Kidney (tissue), 14 donors: ENCODE measurements around the gene FEZF1. TPM values are rescaled to one million over a fixed set of nuclear protein-coding genes. Genes with fewer than 3 reads are reported as not detected.

Source experiments
- DNase-seq, 5 donors: peaks; one replicate each; pipeline ENCODE4 v3.0.0-alpha.2; 2013 to 2020
- FAIRE-seq: peaks from 2 replicates; lab custom pipeline; 2012; peaks lifted over from hg19 to GRCh38; lab: Jason Lieb, UNC
- H3K27ac ChIP-seq, 2 donors: one replicate each; pipeline ENCODE4 v1.7.0; 2013; ENCODE audit warnings: low read depth in 2 of 2, low read length in 2 of 2, inconsistent platforms in 1 of 2
- H3K27me3 ChIP-seq: one replicate; pipeline ENCODE4 v1.7.1; 2013; ENCODE audit warnings: low read length, inconsistent platforms; ENCODE audit not compliant: control insufficient read depth, insufficient read depth
- H3K36me3 ChIP-seq, 3 donors: one replicate each; pipeline versions ENCODE4 v1.7.0 to v1.7.1; 2013; ENCODE audit warnings: low read length in 3 of 3, control low read depth in 1 of 3, inconsistent platforms in 1 of 3; ENCODE audit not compliant: insufficient read depth in 3 of 3, control insufficient read depth in 2 of 3
- H3K4me1 ChIP-seq, 3 donors: one replicate each; pipeline versions ENCODE4 v1.7.0 to v1.7.1; 2013; ENCODE audit warnings: low read length in 3 of 3, inconsistent platforms in 1 of 3, low read depth in 1 of 3; ENCODE audit not compliant: control insufficient read depth in 2 of 3, insufficient read depth in 2 of 3
- H3K4me3 ChIP-seq, 3 donors: one replicate each; pipeline versions ENCODE4 v1.7.0 to v1.8.1; 2013; ENCODE audit warnings: low read length in 3 of 3, control low read depth in 1 of 3, inconsistent platforms in 1 of 3
- H3K9ac ChIP-seq, 3 donors: one replicate each; pipeline versions ENCODE4 v1.7.0 to v1.7.1; 2013; ENCODE audit warnings: low read length in 3 of 3, control low read depth in 1 of 3, inconsistent platforms in 1 of 3
- H3K9me3 ChIP-seq, 3 donors: one replicate each; pipeline versions ENCODE4 v1.7.0 to v1.7.1; 2013; ENCODE audit warnings: low read length in 3 of 3, control low read depth in 1 of 3, inconsistent platforms in 1 of 3; ENCODE audit not compliant: control insufficient read depth in 2 of 3, insufficient read depth in 1 of 3
- CTCF ChIP-seq: IDR thresholded peaks from 3 replicates; pipeline ENCODE4 v1.5.1; 2012; ENCODE audit warnings: mild to moderate bottlenecking, moderate library complexity, borderline replicate concordance; ENCODE audit not compliant: insufficient read depth; ENCODE audit errors: extremely low read depth
- intact Hi-C: fragments of 100-400 bp; cut with DNase I; formaldehyde crosslinking; loops from one replicate; pipeline ENCODE4 v1.11.1; 2022
- polyA plus RNA-seq: library from polyadenylated mRNA; stranded (reverse); fragments of 350-450 nt; fragmentation: Illumina TruSeq; extraction: RNeasy Lipid Tissue Mini Kit (QIAGEN cat#74804); gene quantifications from one replicate; pipeline ENCODE4 v1.2.3, GENCODE V29; 2014; ENCODE audit warnings: low read depth, low replicate concordance; ENCODE audit not compliant: insufficient read depth
- total RNA-seq: library from RNA; stranded (reverse); fragmentation: NEBNext Ultra II Directional; extraction: Animal tissue kit (Norgen Biotek cat#: 25700); gene quantifications from one replicate; pipeline ENCODE4 v1.2.1, GENCODE V29; 2021
- donor health status: control.
- donor health status: control.
- donor health status: control.
- donor health status: control.
- donor health status: control.
- donor health status: DM: yes; HTN: yes; CAD: no.
- donor health status: Normal renal cell carcinoma (clear cell type).

The FEZF1 gene
- total and polyA plus RNA-seq, 2 donors from 2014 or later: not detected

GRCh38 chr7:122307228-122307621 lies 2.7 kb upstream of the FEZF1 start:
- no peak for FAIRE-seq
- TF ChIP-seq CTCF: no peak
- intact Hi-C loops: no loop called here
- Histone ChIP-seq H3K9ac (no peak overlapping the region), H3K9me3 (no peaks in the 10 kb centered on the region), H3K4me3 (no peak overlapping the region), H3K4me1 (peaks cover 0 to 10% (median 0%) of the 10 kb centered on the region in 3 donors), H3K27me3 (peaks cover 79% of the 10 kb centered on the region), H3K27ac (no peak overlapping the region), H3K36me3 (no peaks in the 10 kb centered on the region)
- peak in 3 of 5 donors; percentile 44 to 47 (median 47) for DNase-seq

GRCh38 chr7:122306320-122307227 lies 2.0 kb upstream of the FEZF1 start:
- Histone ChIP-seq H3K27me3 (peaks cover 80% of the 10 kb centered on the region), H3K36me3 (no peaks in the 10 kb centered on the region), H3K4me3 (no peak overlapping the region), H3K9me3 (no peaks in the 10 kb centered on the region), H3K4me1 (peaks cover 0 to 10% (median 0%) of the 10 kb centered on the region in 3 donors), H3K9ac (no peak overlapping the region), H3K27ac (no peak overlapping the region)
- FAIRE-seq: no peak
- no peak for TF ChIP-seq CTCF
- intact Hi-C loops: no loop called here
- peak in 2 of 5 donors; percentile 24 to 45 for DNase-seq

- no peak for TF ChIP-seq CTCF
- Histone ChIP-seq H3K4me1 (peaks cover 0 to 10% (median 0%) of the 10 kb centered on the region in 3 donors), H3K9ac (no peak overlapping the region), H3K36me3 (no peaks in the 10 kb centered on the region), H3K27ac (no peak overlapping the region), H3K27me3 (peaks cover 81% of the 10 kb centered on the region), H3K4me3 (no peak overlapping the region), H3K9me3 (no peaks in the 10 kb centered on the region)
- intact Hi-C loops: no loop called here
- FAIRE-seq (no peak), DNase-seq (peak in 4 of 5 donors; percentile 52 to 58 (median 54))
These were observed 1.1 kb upstream of the FEZF1 start for GRCh38 chr7:122305475-122306319.
